OCI-LY1 (cell line): Measurements from ENCODE around the gene MDM4.

Experiments used
- H2AFZ ChIP-seq: fragments of 200-600 bp; sonication (generic), shearing (Covaris generic); 2 replicates; pipeline ENCODE4 v1.6.0; 2014; ENCODE audit warnings: antibody characterized with exemption, mild to moderate bottlenecking, low read length
- H3F3A ChIP-seq: fragments of 200-600 bp; sonication (generic), shearing (Covaris generic); 2 replicates; pipeline ENCODE4 v1.6.0; 2014; ENCODE audit warnings: mild to moderate bottlenecking, antibody characterized with exemption, low read length, moderate library complexity; ENCODE audit not compliant: insufficient read depth
- H3K27ac ChIP-seq: fragments of 200-600 bp; sonication (generic); 2 replicates; pipeline ENCODE4 v1.5.1; 2014; ENCODE audit warnings: low read length, mixed run types, mild to moderate bottlenecking, low read depth; ENCODE audit not compliant: poor library complexity, severe bottlenecking
- H3K27me3 ChIP-seq: fragments of 200-600 bp; sonication (generic); 2 replicates; pipeline ENCODE4 v1.6.0; 2014; ENCODE audit warnings: antibody characterized with exemption, mild to moderate bottlenecking, low read length, moderate library complexity; ENCODE audit not compliant: insufficient read depth
- H3K36me3 ChIP-seq: fragments of 200-600 bp; sonication (generic); 2 replicates; pipeline ENCODE4 v1.6.1; 2014; ENCODE audit warnings: mild to moderate bottlenecking, antibody characterized with exemption, low read length, moderate library complexity, mixed read lengths; ENCODE audit not compliant: insufficient read depth
- H3K4me1 ChIP-seq: fragments of 200-600 bp; sonication (generic); 2 replicates; pipeline ENCODE4 v1.5.1; 2014; ENCODE audit warnings: mild to moderate bottlenecking, low read length, moderate library complexity; ENCODE audit not compliant: insufficient read depth, severe bottlenecking
- H3K4me2 ChIP-seq: fragments of 200-600 bp; sonication (generic), shearing (Covaris generic); 2 replicates; pipeline ENCODE4 v1.6.1; 2014; ENCODE audit warnings: low read length
- H3K4me3 ChIP-seq: fragments of 200-600 bp; sonication (generic); 2 replicates; pipeline ENCODE4 v1.5.1; 2014; ENCODE audit warnings: low read length, low read depth, mild to moderate bottlenecking, mixed read lengths; ENCODE audit not compliant: poor library complexity, severe bottlenecking
- H3K79me2 ChIP-seq: fragments of 200-600 bp; shearing (Covaris generic); 2 replicates; pipeline ENCODE4 v1.6.1; 2016; ENCODE audit warnings: mixed run types, low read length, mixed read lengths; ENCODE audit not compliant: insufficient read depth
- H3K9ac ChIP-seq: fragments of 200-600 bp; sonication (generic), shearing (Covaris generic); 2 replicates; pipeline ENCODE4 v1.6.1; 2014; ENCODE audit warnings: mild to moderate bottlenecking, low read length, mixed read lengths
- H3K9me2 ChIP-seq: fragments of 200-600 bp; sonication (generic), shearing (Covaris generic); 2 replicates; pipeline ENCODE4 v1.6.1; 2014; ENCODE audit warnings: low read depth, mild to moderate bottlenecking, low read length, mixed read lengths
- H3K9me3 ChIP-seq: fragments of 200-600 bp; shearing (Covaris generic); 2 replicates; pipeline ENCODE4 v1.6.1; 2014; ENCODE audit warnings: low read length, mixed read lengths
- H4K20me1 ChIP-seq: fragments of 200-600 bp; sonication (generic), shearing (Covaris generic); 2 replicates; pipeline ENCODE4 v1.6.0; 2016; ENCODE audit warnings: mild to moderate bottlenecking, low read length; ENCODE audit not compliant: insufficient read depth
- CTCF ChIP-seq: fragments of 200-600 bp; sonication (generic), shearing (Covaris generic); IDR thresholded peaks from 2 replicates; pipeline ENCODE4 v1.5.1; 2017; ENCODE audit warnings: mild to moderate bottlenecking, antibody characterized with exemption, low read length, moderate library complexity, mixed read lengths
- EZH2 ChIP-seq: fragments of 200-600 bp; sonication (generic), shearing (Covaris generic); IDR thresholded peaks from 2 replicates; pipeline ENCODE4 v1.8.0; 2017; ENCODE audit warnings: borderline replicate concordance, mixed run types, mild to moderate bottlenecking, antibody characterized with exemption, low read length, moderate library complexity, mixed read lengths

Gene MDM4

GRCh38 chr1:204478921-204479320 lies 37.3 kb upstream of the MDM4 start:
- H3K9me2 ChIP-seq, result no peaks in the 10 kb centered on the region
- H3K27me3 ChIP-seq, result no peaks in the 10 kb centered on the region
- no peaks in the 10 kb centered on the region for H3K9me3 ChIP-seq
- peak overlapping the region; percentile 99 for H3K27ac ChIP-seq
- peaks cover 73% of the 10 kb centered on the region for H3K4me1 ChIP-seq
- H3K36me3 ChIP-seq, result peaks cover 45% of the 10 kb centered on the region; the same call in 1 of the 2 replicates
- H3K79me2 ChIP-seq, result peaks cover 35% of the 10 kb centered on the region; the same call in 1 of the 2 replicates
- H3F3A ChIP-seq, result no peaks in the 10 kb centered on the region
- peak overlapping the region; percentile 3; the same call in 1 of the 2 replicates for H3K9ac ChIP-seq
- H2AFZ ChIP-seq, result no peak overlapping the region
- H3K4me3 ChIP-seq, result no peak overlapping the region
- TF ChIP-seq CTCF, result no peak
- TF ChIP-seq EZH2, result no peak
- H4K20me1 ChIP-seq, result no peaks in the 10 kb centered on the region
- H3K4me2 ChIP-seq, result no peak overlapping the region; the same call in 1 of the 2 replicates

- TF ChIP-seq CTCF (no peak), EZH2 (no peak)
These were observed 36.6 kb upstream of the MDM4 start for GRCh38 chr1:204479387-204480136.

GRCh38 chr1:204480515-204480914 lies 35.7 kb upstream of the MDM4 start:
- Histone ChIP-seq H3K4me2 (peak overlapping the region; percentile 77), H3K4me1 (peaks cover 86% of the 10 kb centered on the region), H3K4me3 (peak overlapping the region; percentile 36), H3K27me3 (no peaks in the 10 kb centered on the region), H3K9ac (peak overlapping the region; percentile 19; the same call in 1 of the 2 replicates), H2AFZ (no peak overlapping the region), H4K20me1 (no peaks in the 10 kb centered on the region), H3K27ac (peak overlapping the region; percentile 99), H3K79me2 (peaks cover 38% of the 10 kb centered on the region), H3K36me3 (peaks cover 35% of the 10 kb centered on the region; the same call in 1 of the 2 replicates), H3K9me3 (no peaks in the 10 kb centered on the region), H3F3A (no peaks in the 10 kb centered on the region), H3K9me2 (no peaks in the 10 kb centered on the region)
- no peak for TF ChIP-seq EZH2
- peak; percentile 39 for TF ChIP-seq CTCF

More at GRCh38 chr1:204479387-204480136, 36.6 kb upstream of the MDM4 start:
- Histone ChIP-seq H2AFZ (no peak overlapping the region), H3K27me3 (no peaks in the 10 kb centered on the region), H3K27ac (peak overlapping the region; percentile 99), H3K4me3 (no peak overlapping the region), H3F3A (no peaks in the 10 kb centered on the region), H3K9me2 (no peaks in the 10 kb centered on the region), H3K36me3 (peaks cover 45% of the 10 kb centered on the region; the same call in 1 of the 2 replicates), H4K20me1 (no peaks in the 10 kb centered on the region), H3K4me1 (peaks cover 79% of the 10 kb centered on the region), H3K4me2 (peak overlapping the region; percentile 77; the same call in 1 of the 2 replicates), H3K9ac (peak overlapping the region; percentile 3; the same call in 1 of the 2 replicates), H3K9me3 (no peaks in the 10 kb centered on the region), H3K79me2 (peaks cover 34% of the 10 kb centered on the region; the same call in 1 of the 2 replicates)
